ENCODE data around the gene TALDO1. TPM values are rescaled to one million over a fixed set of nuclear protein-coding genes. Genes with fewer than 3 reads are reported as not detected.
A peak's percentile ranks its signal among the peaks of the same experiment; 100 is the strongest.

TALDO1 gene
- total and polyA plus RNA-seq, 2 experiments from 2014 or later: 353 to 402 TPM

GRCh38 chr11:748007-748359 is 719 bp downstream of the TALDO1 start:
- H3K27ac Mint-ChIP-seq: peak overlapping the region; percentile 78; the same call in 1 of the 2 replicates
- peak; percentile 2 for ATAC-seq

More at GRCh38 chr11:748007-748359, 719 bp downstream of the TALDO1 start:
- peak overlapping the region; percentile 89 for H3K4me3 ChIP-seq
- peaks cover 30% of the 10 kb centered on the region for H3K36me3 Mint-ChIP-seq (ENCODE audit: low read depth)
- H3K27ac ChIP-seq (ENCODE audit: low read depth): peak overlapping the region; percentile 67; the same call in 1 of the 2 replicates
- peak overlapping the region; percentile 86 for H3K4me3 Mint-ChIP-seq
- no peak overlapping the region for H2AFZ ChIP-seq
- peaks cover 57% of the 10 kb centered on the region for H3K79me2 ChIP-seq (replicated peaks; ENCODE audit: insufficient read depth)
- H3K4me1 Mint-ChIP-seq: peaks cover 29% of the 10 kb centered on the region
- no peaks in the 10 kb centered on the region; the same call in 1 of the 2 replicates for H3K36me3 ChIP-seq (ENCODE audit: insufficient read depth)
- H3F3A ChIP-seq (replicated peaks; ENCODE audit: low read depth): peaks cover 10% of the 10 kb centered on the region
- no peaks in the 10 kb centered on the region for H3K9me2 ChIP-seq (ENCODE audit: insufficient read depth)
- no peak for TF ChIP-seq EZH2 (IDR thresholded peaks at IDR 0.05; ENCODE audit: low read depth, unreplicated experiment)
- no peak for TF ChIP-seq STAT1 (IDR thresholded peaks at IDR 0.05; ENCODE audit: unreplicated experiment)
- TF ChIP-seq JUNB (IDR thresholded peaks at IDR 0.05; ENCODE audit: unreplicated experiment): no peak
- TF ChIP-seq CTCF (conservative IDR thresholded peaks at IDR 0.05; ENCODE audit: low read depth in 2 of 2): no peak
- TF ChIP-seq REST (IDR thresholded peaks at IDR 0.05; ENCODE audit: unreplicated experiment): no peak
- TF ChIP-seq ETS1 (IDR thresholded peaks at IDR 0.05): no peak
- no peak for TF ChIP-seq NANOG (IDR thresholded peaks at IDR 0.05; ENCODE audit: borderline replicate concordance)
- TF ChIP-seq CREB1 (CRISPR knock-in tag; IDR thresholded peaks at IDR 0.05; ENCODE audit: low read depth): no peak
- no peak for TF ChIP-seq ZNF114 (CRISPR knock-in tag; IDR thresholded peaks at IDR 0.05)
- TF ChIP-seq ZNF331 (CRISPR knock-in tag; IDR thresholded peaks at IDR 0.05; ENCODE audit: low read depth): no peak
- no peak for TF ChIP-seq ZNF462 (CRISPR knock-in tag; IDR thresholded peaks at IDR 0.05)
- TF ChIP-seq EZH2phosphoT487 (IDR thresholded peaks at IDR 0.05; ENCODE audit: unreplicated experiment): no peak
- no peak for TF ChIP-seq POLR2AphosphoS5 (IDR thresholded peaks at IDR 0.05; ENCODE audit: low read depth)
- peaks cover 25% of the 10 kb centered on the region for H3K27me3 Mint-ChIP-seq (ENCODE audit: insufficient read depth, low read depth, poor library complexity)
- H3K4me2 ChIP-seq: peak overlapping the region; percentile 97
- no peak for DNase-seq (ENCODE audit: low spot score)
- H3K9me3 Mint-ChIP-seq: peaks cover 18% of the 10 kb centered on the region; the same call in 2 of the 3 replicates
- peaks cover 26% of the 10 kb centered on the region for H4K20me1 ChIP-seq (replicated peaks; ENCODE audit: insufficient read depth)
- H3K27me3 ChIP-seq (ENCODE audit: insufficient read depth): no peaks in the 10 kb centered on the region
- H3K4me1 ChIP-seq (ENCODE audit: insufficient read depth): peaks cover 34% of the 10 kb centered on the region
